Right kidney (tissue), 9 donors: ENCODE data around the gene NIN.
A peak's percentile ranks its signal among the peaks of the same experiment; 100 is the strongest.

Source experiments
- DNase-seq: peaks from one replicate; pipeline ENCODE4 v3.0.0-alpha.2; 2016
- long read RNA-seq, 8 donors: transcript quantifications; one replicate each; lab custom pipeline, GENCODE V29; 2026

NIN gene
- long read RNA-seq, donor 1, partial matches to known transcripts = 0 of 1 reads
- long read RNA-seq, donor 1, other reads (novel, unspliced or antisense) = 0 of 1 reads
- long read RNA-seq, donor 2 = 0 reads
- long read RNA-seq, donor 3, partial matches to known transcripts = 5 of 5 reads
- long read RNA-seq, donor 3, other reads (novel, unspliced or antisense) = 0 of 5 reads
- long read RNA-seq, donor 4, partial matches to known transcripts = 21 of 23 reads
- long read RNA-seq, donor 4, other reads (novel, unspliced or antisense) = 0 of 23 reads
- long read RNA-seq, donor 5, full-length matches to known transcripts = 1 of 1 reads
- long read RNA-seq, donor 5, partial matches to known transcripts = 0 of 1 reads
- long read RNA-seq, donor 5, other reads (novel, unspliced or antisense) = 0 of 1 reads
- long read RNA-seq, donor 6, partial matches to known transcripts = 0 of 1 reads
- long read RNA-seq, donor 6, other reads (novel, unspliced or antisense) = 0 of 1 reads
- long read RNA-seq, donor 7 = 0 reads
- long read RNA-seq, donor 8, full-length matches to known transcripts = 2 of 2 reads
- long read RNA-seq, donor 8, partial matches to known transcripts = 0 of 2 reads
- long read RNA-seq, donor 8, other reads (novel, unspliced or antisense) = 0 of 2 reads

GRCh38 chr14:50830932-50831725, at the start of gene NIN:
TSS of gene NIN (minus strand) at chr14:50831162. CDS start at chr14:50822056, 9,106 bp downstream.
- peak; percentile 92 for DNase-seq

GRCh38 chr14:50875359-50876070, 44.6 kb upstream of the NIN start:
- DNase-seq = no peak

DNA sequence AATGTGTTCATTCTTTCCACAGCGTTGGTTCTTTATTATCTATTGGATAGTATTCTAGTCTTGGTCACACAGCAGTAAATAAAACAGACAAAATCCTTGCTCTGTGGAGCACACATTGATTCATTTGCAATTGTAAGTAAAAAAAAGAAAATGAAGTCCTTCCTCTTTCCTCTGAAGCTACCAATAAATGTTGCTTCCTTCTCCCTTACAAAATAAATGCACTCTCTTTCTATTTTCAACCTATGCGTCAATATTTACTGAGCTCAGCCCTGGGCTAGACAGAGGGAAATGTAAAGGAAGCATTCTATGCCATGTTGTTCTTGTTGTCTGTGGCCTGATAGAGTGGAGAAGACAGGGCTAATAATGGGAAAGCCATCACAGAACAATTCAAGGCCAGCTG, 43.8 kb upstream of the NIN start:
- DNase-seq = no peak

DNA sequence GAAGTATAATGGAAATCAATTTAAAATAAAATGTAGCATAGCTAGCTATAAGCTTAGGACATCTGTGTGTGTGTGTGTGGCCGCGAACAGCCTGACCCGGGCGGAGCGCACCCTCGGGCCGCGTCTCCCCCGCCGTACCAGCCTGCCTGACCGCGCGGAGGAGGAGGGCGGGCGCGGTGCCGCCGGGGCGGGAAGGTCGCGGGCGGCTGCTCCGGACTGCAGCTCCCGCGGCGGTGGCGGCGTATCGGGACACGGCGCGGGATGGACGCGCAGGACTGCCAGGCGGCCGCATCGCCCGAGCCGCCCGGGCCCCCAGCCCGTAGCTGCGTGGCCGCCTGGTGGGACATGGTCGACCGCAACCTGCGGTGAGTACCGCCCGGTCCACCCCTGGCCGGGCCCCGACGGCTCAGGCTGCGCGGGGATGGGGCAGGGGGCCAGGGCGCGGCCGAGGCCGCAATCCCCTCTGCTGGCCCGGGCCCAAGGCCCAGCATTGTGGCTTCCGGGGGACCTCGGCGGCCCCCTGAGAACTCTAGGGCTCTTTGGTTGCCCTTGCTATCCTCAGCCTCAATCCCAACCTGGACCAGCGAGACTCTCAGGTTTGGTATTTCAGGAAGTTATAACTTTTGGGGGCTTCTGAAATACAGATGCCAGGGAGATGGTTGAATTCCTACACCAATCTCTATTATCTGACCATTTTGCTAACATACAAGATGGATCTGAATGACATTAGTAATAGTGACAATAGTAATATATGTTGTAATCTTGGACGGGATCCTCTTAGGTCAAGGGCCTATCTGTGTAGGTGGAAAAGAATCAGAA, 41.2 kb upstream of the NIN start, which contains the start of gene ABHD12B:
ABHD12B (plus strand) TSS at position 140 of the 819 bp plus-strand sequence; CDS start at position 262, 122 bp downstream.
- peak; percentile 44 for DNase-seq

DNA sequence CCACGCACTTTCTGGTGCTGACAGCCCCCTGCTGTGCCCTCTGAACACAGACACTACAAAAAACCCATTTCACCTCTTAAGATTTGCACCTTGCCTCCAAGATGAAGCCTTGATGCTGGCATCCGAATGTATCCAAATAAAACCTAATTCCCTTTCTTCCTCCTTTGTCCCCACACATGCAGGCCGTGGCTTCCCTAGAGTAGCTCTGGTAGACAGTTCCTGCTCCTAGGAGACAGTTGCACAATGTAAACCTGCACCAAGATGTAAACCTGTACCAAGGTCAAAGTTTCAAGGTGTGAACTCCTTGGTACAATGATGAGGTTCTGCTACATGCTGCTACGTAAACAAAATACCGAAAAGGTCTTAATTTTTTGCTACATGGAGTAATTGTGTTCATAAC, 40.3 kb upstream of the NIN start:
- no peak for DNase-seq

DNA sequence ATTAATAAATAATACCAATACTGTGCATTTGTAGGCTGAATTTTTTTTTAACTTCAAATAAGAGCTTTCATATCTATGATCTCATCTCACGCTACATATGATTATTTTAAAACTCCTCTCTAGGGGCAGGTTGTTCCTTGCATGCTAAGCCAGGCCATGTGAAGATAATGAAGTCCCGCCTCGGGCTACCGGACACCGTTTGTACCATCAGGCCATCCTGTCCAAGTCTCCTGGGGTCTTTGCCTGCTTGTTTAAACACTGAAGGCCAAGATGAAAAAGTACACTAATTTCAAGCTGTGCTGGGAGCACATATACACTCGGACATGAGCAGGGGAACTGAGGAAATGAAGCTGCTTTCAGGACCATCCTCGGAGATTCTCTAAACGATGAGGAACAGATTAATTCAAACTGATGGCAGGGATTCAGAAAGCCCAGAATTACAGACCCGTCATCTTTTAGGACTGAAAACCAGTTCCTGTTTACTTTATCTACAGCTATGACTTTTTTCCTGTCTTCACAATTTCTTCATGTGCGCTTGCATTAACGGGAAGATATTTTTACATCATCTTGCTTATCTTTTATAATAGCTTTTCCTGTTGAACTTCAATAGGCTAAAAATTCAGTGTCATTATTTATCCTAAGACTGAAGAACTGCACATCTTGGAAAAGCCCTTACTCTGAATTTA, 34.6 kb upstream of the NIN start:
- no peak for DNase-seq

GRCh38 chr14:50864946-50865345, 34.0 kb upstream of the NIN start:
- DNase-seq = no peak

GRCh38 chr14:50864237-50864636, 33.3 kb upstream of the NIN start:
- no peak for DNase-seq

DNA sequence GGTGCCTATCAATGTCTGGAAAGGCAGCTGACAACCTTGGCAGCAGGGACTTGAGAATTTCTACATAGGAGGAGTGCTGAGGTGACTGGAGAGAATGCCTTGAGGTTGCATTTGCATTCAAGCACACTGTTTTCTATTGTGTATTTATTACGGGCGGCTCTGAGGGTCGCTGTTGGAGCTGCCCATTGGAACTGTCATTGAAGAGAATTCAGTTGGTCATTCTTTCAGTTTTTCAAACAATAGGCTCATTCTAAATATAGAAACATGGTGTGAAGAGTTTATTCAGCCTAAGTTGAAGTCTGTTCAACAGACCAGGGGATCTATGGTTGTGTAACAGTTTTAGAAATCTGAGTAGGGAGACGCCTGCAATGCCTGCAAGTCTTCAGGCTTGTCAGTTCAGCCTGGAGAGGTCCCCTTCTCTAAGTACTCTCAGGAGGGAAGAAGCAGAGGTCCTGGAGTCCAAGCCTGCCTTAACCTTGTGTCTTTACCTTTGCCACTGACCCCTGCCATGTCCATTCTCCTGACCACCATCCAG, 31.1 kb upstream of the NIN start:
- no peak for DNase-seq

- no peak for DNase-seq
Measured at GRCh38 chr14:50860478-50861086, 29.6 kb upstream of the NIN start.

- no peak for DNase-seq
Measured at GRCh38 chr14:50859296-50859624, 28.3 kb upstream of the NIN start.

DNA sequence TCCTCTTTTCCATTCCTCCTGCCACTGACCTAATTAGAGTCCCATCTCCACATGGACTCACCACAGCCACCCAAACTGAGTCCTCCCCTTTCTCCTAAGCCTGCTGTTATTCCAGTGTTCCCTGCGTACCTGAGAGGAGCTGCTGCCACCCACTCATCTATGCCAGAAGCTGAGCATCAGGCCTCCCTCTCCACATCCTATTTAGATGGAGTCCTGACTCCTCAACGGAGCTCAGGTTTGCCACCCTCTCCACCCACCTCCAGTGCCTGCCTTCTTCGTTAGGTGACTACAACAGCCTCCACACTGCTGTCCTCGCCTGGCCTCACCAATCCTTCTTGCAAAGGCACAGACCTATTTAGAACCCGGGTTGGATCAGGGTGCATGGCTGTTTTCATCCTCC, 25.7 kb upstream of the NIN start:
- no peak for DNase-seq

GRCh38 chr14:50855558-50855957, 24.6 kb upstream of the NIN start:
- no peak for DNase-seq

GRCh38 chr14:50854521-50854920, 23.6 kb upstream of the NIN start:
- DNase-seq = no peak

DNA sequence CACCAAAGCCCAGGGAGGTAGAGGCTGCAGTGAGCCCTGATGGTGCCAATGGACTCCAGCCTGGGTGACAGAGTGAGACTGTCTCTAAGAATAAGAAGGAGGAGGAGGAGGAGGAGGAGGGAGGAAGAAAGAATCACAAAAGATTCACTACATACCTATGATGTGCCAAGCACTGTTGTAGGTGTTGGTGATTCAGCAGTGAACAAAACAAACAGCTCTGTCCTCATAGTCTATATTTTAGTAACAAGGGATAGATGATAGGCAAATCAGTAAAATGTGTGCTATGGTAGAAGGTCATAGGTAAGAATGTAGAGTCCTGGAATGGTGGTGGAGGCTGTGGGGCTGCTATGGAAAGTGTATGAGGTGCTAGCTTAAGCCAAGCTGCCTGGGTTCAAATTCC, 22.9 kb upstream of the NIN start:
- DNase-seq = no peak

- DNase-seq = no peak
Measured at GRCh38 chr14:50846226-50846880, 15.4 kb upstream of the NIN start.

DNA sequence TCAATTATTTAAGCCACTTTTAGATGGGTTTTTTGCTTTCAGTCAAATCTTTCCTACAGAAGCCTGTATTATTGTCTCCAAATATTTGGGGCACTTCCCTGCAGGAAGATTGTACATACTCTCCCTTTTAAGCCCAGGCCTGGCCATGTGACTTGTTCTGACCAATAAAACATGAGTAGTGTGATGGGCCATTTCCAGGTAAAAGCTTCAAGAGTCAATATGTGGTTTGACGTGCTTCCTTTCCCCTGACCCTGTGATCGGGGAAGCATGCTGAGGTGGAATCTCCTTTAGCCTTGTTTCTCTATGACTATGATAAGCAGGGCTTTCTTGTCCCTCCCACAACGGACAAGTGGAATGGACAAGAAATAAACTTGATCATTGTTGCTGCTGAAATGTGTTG, 14.2 kb upstream of the NIN start:
- no peak for DNase-seq

- DNase-seq = no peak
Measured at GRCh38 chr14:50844391-50844790, 13.4 kb upstream of the NIN start.

GRCh38 chr14:50839691-50840090, 8.7 kb upstream of the NIN start:
- no peak for DNase-seq

- DNase-seq = no peak
Measured at GRCh38 chr14:50839048-50839447, 8.1 kb upstream of the NIN start.
